ENCODE data around the gene GPRC5C.

Gene GPRC5C

GRCh38 chr17:74432424-74432690 lies 469 bp downstream of the GPRC5C start:
- peak overlapping the region; percentile 78 for H3K4me3 ChIP-seq (ENCODE audit: low read depth, low read length)

- peak overlapping the region; percentile 78 for H3K4me3 ChIP-seq (ENCODE audit: low read depth, low read length)
These were observed 991 bp downstream of the GPRC5C start for GRCh38 chr17:74432766-74433391.

- peak overlapping the region; percentile 24 for H3K4me3 ChIP-seq (ENCODE audit: low read depth, low read length)
These were observed 1.7 kb downstream of the GPRC5C start for GRCh38 chr17:74433421-74434121.

- H3K4me3 ChIP-seq (ENCODE audit: low read depth, low read length): no peak overlapping the region
These were observed 4.0 kb downstream of the GPRC5C start for GRCh38 chr17:74435775-74436359.

GRCh38 chr17:74437702-74438101 lies 5.8 kb downstream of the GPRC5C start:
- no peak overlapping the region for H3K4me3 ChIP-seq (ENCODE audit: low read depth, low read length)

- H3K4me3 ChIP-seq (ENCODE audit: low read depth, low read length): no peak overlapping the region
These were observed 8.0 kb downstream of the GPRC5C start for GRCh38 chr17:74439691-74440567.

- no peak overlapping the region for H3K4me3 ChIP-seq (ENCODE audit: low read depth, low read length)
These were observed 9.6 kb downstream of the GPRC5C start for GRCh38 chr17:74441537-74441936.

- no peak overlapping the region for H3K4me3 ChIP-seq (ENCODE audit: low read depth, low read length)
These were observed 10.4 kb downstream of the GPRC5C start for GRCh38 chr17:74442291-74442669.

- no peak overlapping the region for H3K4me3 ChIP-seq (ENCODE audit: low read depth, low read length)
These were observed 11.0 kb downstream of the GPRC5C start for GRCh38 chr17:74442670-74443515.

GRCh38 chr17:74443516-74444296 lies 11.8 kb downstream of the GPRC5C start:
- no peak overlapping the region for H3K4me3 ChIP-seq (ENCODE audit: low read depth, low read length)

- H3K4me3 ChIP-seq (ENCODE audit: low read depth, low read length): no peak overlapping the region
These were observed 12.5 kb downstream of the GPRC5C start for GRCh38 chr17:74444406-74444805.

- no peak overlapping the region for H3K4me3 ChIP-seq (ENCODE audit: low read depth, low read length)
These were observed 13.3 kb downstream of the GPRC5C start for GRCh38 chr17:74445158-74445557.

- no peak overlapping the region for H3K4me3 ChIP-seq (ENCODE audit: low read depth, low read length)
These were observed 14.9 kb downstream of the GPRC5C start for GRCh38 chr17:74446551-74447500.

- H3K4me3 ChIP-seq (ENCODE audit: low read depth, low read length): no peak overlapping the region
These were observed 15.8 kb downstream of the GPRC5C start for GRCh38 chr17:74447628-74448159.

- H3K4me3 ChIP-seq (ENCODE audit: low read depth, low read length): no peak overlapping the region
These were observed 16.9 kb downstream of the GPRC5C start for GRCh38 chr17:74448756-74449155.

GRCh38 chr17:74449306-74449705 lies 17.4 kb downstream of the GPRC5C start:
- no peak overlapping the region for H3K4me3 ChIP-seq (ENCODE audit: low read depth, low read length)

- H3K4me3 ChIP-seq (ENCODE audit: low read depth, low read length): no peak overlapping the region
These were observed 17.9 kb downstream of the GPRC5C start for GRCh38 chr17:74449773-74450172.

- no peak overlapping the region for H3K4me3 ChIP-seq (ENCODE audit: low read depth, low read length)
These were observed 18.3 kb downstream of the GPRC5C start for GRCh38 chr17:74450231-74450630.
